IMR-90 (cell line): Measurements from ENCODE around the gene PDZD2. TPM values are rescaled to one million over a fixed set of nuclear protein-coding genes. Genes with fewer than 3 reads are reported as not detected.

Source experiments
- ATAC-seq: fragments of 200-7000 bp; cut with Tn5 transposase; 2 replicates; pipeline ENCODE4 v1.9.1; 2020; ENCODE audit warnings: low read depth, mild to moderate bottlenecking, moderate library complexity
- BruUV-seq: library from RNA; stranded (reverse); fragments of 400-500 nt; replicated peaks from 2 replicates; lab custom pipeline; 2021; lab: Mats Ljungman, UMichigan
- CTCF ChIA-PET: fragments of 300-600 bp; formaldehyde crosslinking; extraction: SDS; loops from one replicate; lab custom pipeline; 2021; ENCODE audit warnings: antibody characterized with exemption; lab: Yijun Ruan, JAX
- POLR2A ChIA-PET: fragments of 300-600 bp; sonication (Branson Sonifier 250); formaldehyde crosslinking; loops from one replicate; lab custom pipeline; 2022; ENCODE audit warnings: antibody characterized with exemption; ENCODE audit not compliant: unreplicated experiment; lab: Charles Lee
- DNase-seq: peaks from one replicate; pipeline ENCODE4 v3.0.0; 2013
- H2AFZ ChIP-seq: replicated peaks from 2 replicates; pipeline ENCODE3; 2013; ENCODE audit warnings: low read length, mild to moderate bottlenecking; ENCODE audit not compliant: poor library complexity
- H2AK5ac ChIP-seq: 2 replicates; pipeline ENCODE4 v1.6.1; 2013; ENCODE audit warnings: low read depth, low read length, inconsistent platforms
- H2AK9ac ChIP-seq: replicated peaks from 2 replicates; pipeline ENCODE3; 2013; ENCODE audit warnings: mild to moderate bottlenecking, low read depth, low read length, moderate library complexity; ENCODE audit not compliant: poor library complexity
- H2BK120ac ChIP-seq: 2 replicates; pipeline ENCODE4 v1.6.1; 2013; ENCODE audit warnings: low read depth, low read length, inconsistent platforms
- H2BK15ac ChIP-seq: 3 replicates; pipeline ENCODE4 v1.6.1; 2013; ENCODE audit warnings: low read depth, low read length, inconsistent platforms
- H2BK20ac ChIP-seq: 2 replicates; pipeline ENCODE4 v1.6.1; 2013; ENCODE audit warnings: low read depth, mild to moderate bottlenecking, inconsistent platforms, low read length, moderate library complexity
- H2BK5ac ChIP-seq: 2 replicates; pipeline ENCODE4 v1.6.1; 2013; ENCODE audit warnings: mild to moderate bottlenecking, low read depth, low read length, inconsistent platforms; ENCODE audit not compliant: poor library complexity, severe bottlenecking
- H3K14ac ChIP-seq: replicated peaks from 2 replicates; pipeline ENCODE4 v1.6.1; 2013; ENCODE audit warnings: low read depth, low read length, inconsistent platforms
- H3K18ac ChIP-seq: 2 replicates; pipeline ENCODE4 v1.6.1; 2013; ENCODE audit warnings: low read depth, low read length, control low read depth
- H3K23ac ChIP-seq: 2 replicates; pipeline ENCODE4 v1.6.1; 2013; ENCODE audit warnings: low read depth, low read length, inconsistent platforms
- H3K27ac ChIP-seq: 2 replicates; pipeline ENCODE4 v1.5.1; 2013; ENCODE audit warnings: mild to moderate bottlenecking, control low read depth, low read length; ENCODE audit not compliant: insufficient read depth
- H3K27me3 ChIP-seq: 2 replicates; pipeline ENCODE4 v1.6.1; 2013; ENCODE audit warnings: low read length; ENCODE audit not compliant: control insufficient read depth, insufficient read depth
- H3K36me3 ChIP-seq: 2 replicates; pipeline ENCODE4 v1.6.1; 2013; ENCODE audit warnings: low read length, mixed read lengths; ENCODE audit not compliant: control insufficient read depth, insufficient read depth
- H3K4ac ChIP-seq: 2 replicates; pipeline ENCODE4 v1.6.1; 2013; ENCODE audit warnings: low read depth, low read length, inconsistent platforms
- H3K4me1 ChIP-seq: 2 replicates; pipeline ENCODE4 v1.6.1; 2013; ENCODE audit warnings: low read length, mixed read lengths; ENCODE audit not compliant: control insufficient read depth, insufficient read depth
- H3K4me2 ChIP-seq: 2 replicates; pipeline ENCODE4 v1.6.1; 2013; ENCODE audit warnings: low read depth, mild to moderate bottlenecking, control low read depth, low read length, moderate library complexity
- H3K4me3 ChIP-seq: 2 replicates; pipeline ENCODE4 v1.5.1; 2013; ENCODE audit warnings: low read depth, mild to moderate bottlenecking, control low read depth, low read length, moderate library complexity; ENCODE audit not compliant: insufficient read depth
- H3K56ac ChIP-seq: 2 replicates; pipeline ENCODE4 v1.6.1; 2013; ENCODE audit warnings: low read length, inconsistent platforms; ENCODE audit not compliant: insufficient read depth; ENCODE audit errors: extremely low read depth
- H3K79me1 ChIP-seq, 2 experiments: 2 replicates each; pipeline ENCODE4 v1.6.1; 2013; ENCODE audit warnings: low read length in 2 of 2, inconsistent platforms in 1 of 2, low read depth in 1 of 2
- H3K9ac ChIP-seq: 2 replicates; pipeline ENCODE4 v1.6.1; 2013; ENCODE audit warnings: low read depth, low read length, control low read depth
- H3K9me1 ChIP-seq: 2 replicates; pipeline ENCODE4 v1.6.1; 2013; ENCODE audit warnings: low read length, inconsistent platforms; ENCODE audit not compliant: insufficient read depth
- H3K9me3 ChIP-seq: 2 replicates; pipeline ENCODE4 v1.6.1; 2013; ENCODE audit warnings: low read length; ENCODE audit not compliant: control insufficient read depth, insufficient read depth
- H4K20me1 ChIP-seq: 2 replicates; pipeline ENCODE4 v1.6.1; 2013; ENCODE audit warnings: low read length, inconsistent platforms; ENCODE audit not compliant: insufficient read depth
- H4K5ac ChIP-seq: 2 replicates; pipeline ENCODE4 v1.6.1; 2013; ENCODE audit warnings: mild to moderate bottlenecking, low read depth, low read length, control low read depth
- H4K8ac ChIP-seq, 2 experiments: 2 replicates each; pipeline ENCODE4 v1.6.1; 2013; ENCODE audit warnings: low read depth in 2 of 2, low read length in 2 of 2, control low read depth in 1 of 2, inconsistent platforms in 1 of 2
- H4K91ac ChIP-seq: 2 replicates; pipeline ENCODE4 v1.6.1; 2013; ENCODE audit warnings: low read depth, low read length, inconsistent platforms; ENCODE audit not compliant: insufficient read depth
- BHLHE40 ChIP-seq: fragments of 150-350 bp; IDR thresholded peaks from 2 replicates; pipeline ENCODE4 v1.6.1; 2016; ENCODE audit warnings: mild to moderate bottlenecking, low read depth, low read length
- CEBPB ChIP-seq: IDR thresholded peaks from 2 replicates; pipeline ENCODE4 v1.6.1; 2012; ENCODE audit warnings: low read depth, low read length, improper control_type of control experiment
- CHD1 ChIP-seq: IDR thresholded peaks from 2 replicates; pipeline ENCODE4 v1.6.1; 2012; ENCODE audit warnings: low read depth, low read length, improper control_type of control experiment
- MAFK ChIP-seq: IDR thresholded peaks from 2 replicates; pipeline ENCODE4 v1.6.1; 2012; ENCODE audit warnings: low read depth, low read length, improper control_type of control experiment
- MAZ ChIP-seq: IDR thresholded peaks from 2 replicates; pipeline ENCODE4 v1.6.1; 2012; ENCODE audit warnings: low read depth, mild to moderate bottlenecking, low read length, improper control_type of control experiment, moderate library complexity, borderline replicate concordance
- NFE2L2 ChIP-seq: fragments of 150-350 bp; IDR thresholded peaks from 2 replicates; pipeline ENCODE4 v1.6.1; 2016; ENCODE audit warnings: low read depth, mild to moderate bottlenecking, low read length
- POLR2A ChIP-seq: IDR thresholded peaks from 2 replicates; pipeline ENCODE4 v1.6.1; 2012; ENCODE audit warnings: mild to moderate bottlenecking, low read depth, low read length
- RAD21 ChIP-seq: IDR thresholded peaks from 2 replicates; pipeline ENCODE4 v1.6.1; 2012; ENCODE audit warnings: low read length, improper control_type of control experiment
- RCOR1 ChIP-seq: IDR thresholded peaks from 2 replicates; pipeline ENCODE4 v1.6.1; 2012; ENCODE audit warnings: mild to moderate bottlenecking, low read length, improper control_type of control experiment; ENCODE audit not compliant: insufficient replicate concordance
- RFX5 ChIP-seq: IDR thresholded peaks from 2 replicates; pipeline ENCODE4 v1.8.0; 2012; ENCODE audit warnings: low read depth, mild to moderate bottlenecking, low read length, moderate library complexity
- SMC3 ChIP-seq: fragments of 150-350 bp; IDR thresholded peaks from 2 replicates; pipeline ENCODE4 v1.6.1; 2016; ENCODE audit warnings: low read depth, mild to moderate bottlenecking, antibody characterized with exemption, low read length, moderate library complexity
- WGBS, 2 experiments: methylation state at CpG; one replicate each; pipeline versions ENCODE4 v1.1.5 to v1.1.7; 2013; ENCODE audit warnings: missing lambda C conversion rate in 2 of 2; ENCODE audit not compliant: insufficient read length in 1 of 2; ENCODE audit errors: extremely low coverage in 2 of 2; 5-methylcytosine and 5-hydroxymethylcytosine counted together
- dilution Hi-C: fragments of 300-500 bp; cut with HindIII; formaldehyde crosslinking; loops from one replicate; pipeline ENCODE4 v1.14.3; 2018; ENCODE audit warnings: low sequenced_read_pairs; ENCODE audit not compliant: unreplicated experiment
- in situ Hi-C: fragments of 300-500 bp; cut with MboI; formaldehyde crosslinking; loops from 3 replicates; pipeline ENCODE4 v1.14.3; 2019; ENCODE audit warnings: low sequenced_read_pairs, inconsistent platforms, mixed read lengths
- intact Hi-C: fragments of 100-400 bp; cut with micrococcal nuclease; formaldehyde crosslinking; loops from 2 replicates; pipeline ENCODE4 v1.10.0; 2022
- polyA plus RNA-seq, 3 experiments: library from polyadenylated mRNA; depleted of rRNA; stranded (reverse); fragments of >200 nt; gene quantifications; 2 replicates each; pipeline ENCODE4 v1.2.3, GENCODE V29; 2012; ENCODE audit warnings: low replicate concordance in 1 of 3
- total RNA-seq: library from RNA; depleted of rRNA; stranded (reverse); fragments of >200 nt; gene quantifications from 2 replicates; pipeline ENCODE4 v1.2.3, GENCODE V29; 2012
- TF ChIP-seq, protein P1 (sequence below): fragments of 150-350 bp; IDR thresholded peaks from 2 replicates; pipeline ENCODE4 v1.6.1; 2016; ENCODE audit warnings: low read depth, mild to moderate bottlenecking, low read length, moderate library complexity, borderline replicate concordance
- TF ChIP-seq, protein P2 (sequence below): fragments of 150-350 bp; IDR thresholded peaks from 2 replicates; pipeline ENCODE4 v1.6.1; 2017; ENCODE audit warnings: mild to moderate bottlenecking, antibody characterized with exemption, low read length, low read depth
- TF ChIP-seq, protein P3 (sequence below): conservative IDR thresholded peaks from 2 replicates; pipeline ENCODE4 v1.5.1; 2012; ENCODE audit warnings: mild to moderate bottlenecking, low read depth, low read length, improper control_type of control experiment

PDZD2 gene
- total and polyA plus RNA-seq, 2 of the 4 experiments (the other 2 are of a cell fraction): under 0.01 to 0.02 TPM

DNA sequence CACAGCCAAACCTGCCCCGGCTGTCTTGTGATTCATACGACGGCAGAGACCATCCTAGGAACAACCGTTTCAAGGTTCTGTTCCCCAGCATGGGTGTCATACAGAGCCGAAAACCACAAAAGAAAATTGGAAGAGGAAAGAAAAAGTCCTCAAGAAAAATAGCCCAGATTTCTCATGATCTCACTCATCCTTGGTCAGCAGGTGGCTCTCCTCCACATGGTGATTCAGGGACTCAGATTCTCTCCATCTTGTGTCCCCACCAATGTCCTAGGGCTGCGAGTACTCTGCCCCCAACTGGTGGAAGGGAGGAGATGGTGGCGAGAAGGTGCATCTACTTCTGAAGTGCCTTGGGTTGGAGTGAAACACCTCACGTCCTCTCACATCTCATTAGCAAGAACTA lies 25.6 kb downstream of the PDZD2 start:
- no CpG with 5 or more reads among the region's 8 CpGs for WGBS, 2 experiments
- H2BK120ac ChIP-seq: no peak overlapping the region
- no peak overlapping the region for H3K4ac ChIP-seq
- H3K9me3 ChIP-seq: no peaks in the 10 kb centered on the region
- peak; percentile 3 for DNase-seq
- H4K20me1 ChIP-seq: no peaks in the 10 kb centered on the region
- H2BK20ac ChIP-seq: no peak overlapping the region
- H3K4me1 ChIP-seq: no peaks in the 10 kb centered on the region
- H4K8ac ChIP-seq: no peak overlapping the region
- ChIA-PET POLR2A (no interaction called here), CTCF (no interaction called here)
- intact Hi-C loops (no loop called here), dilution Hi-C loops (no loop called here), in situ Hi-C loops (no loop called here)
- no peak overlapping the region for H3K9ac ChIP-seq
- H3K4me2 ChIP-seq: no peak overlapping the region
- no peak overlapping the region for H3K23ac ChIP-seq
- H3K56ac ChIP-seq: no peak overlapping the region
- H2AFZ ChIP-seq: no peak overlapping the region
- H4K91ac ChIP-seq: no peak overlapping the region
- no peak overlapping the region for H3K14ac ChIP-seq
- H2AK9ac ChIP-seq: no peak overlapping the region
- no peak overlapping the region for H3K4me3 ChIP-seq
- no TSS peak for BruUV-seq
- TF ChIP-seq, protein P1, sequence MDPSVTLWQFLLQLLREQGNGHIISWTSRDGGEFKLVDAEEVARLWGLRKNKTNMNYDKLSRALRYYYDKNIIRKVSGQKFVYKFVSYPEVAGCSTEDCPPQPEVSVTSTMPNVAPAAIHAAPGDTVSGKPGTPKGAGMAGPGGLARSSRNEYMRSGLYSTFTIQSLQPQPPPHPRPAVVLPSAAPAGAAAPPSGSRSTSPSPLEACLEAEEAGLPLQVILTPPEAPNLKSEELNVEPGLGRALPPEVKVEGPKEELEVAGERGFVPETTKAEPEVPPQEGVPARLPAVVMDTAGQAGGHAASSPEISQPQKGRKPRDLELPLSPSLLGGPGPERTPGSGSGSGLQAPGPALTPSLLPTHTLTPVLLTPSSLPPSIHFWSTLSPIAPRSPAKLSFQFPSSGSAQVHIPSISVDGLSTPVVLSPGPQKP: no peak
- TF ChIP-seq CHD1: no peak
- TF ChIP-seq BHLHE40: no peak
- TF ChIP-seq MAZ: no peak
- TF ChIP-seq RAD21: no peak
- TF ChIP-seq MAFK: no peak
- no peak for TF ChIP-seq NFE2L2
- no peak for TF ChIP-seq RFX5
- TF ChIP-seq RCOR1: no peak
- no peak for TF ChIP-seq CEBPB
- no peak for TF ChIP-seq SMC3
- TF ChIP-seq, protein P2, sequence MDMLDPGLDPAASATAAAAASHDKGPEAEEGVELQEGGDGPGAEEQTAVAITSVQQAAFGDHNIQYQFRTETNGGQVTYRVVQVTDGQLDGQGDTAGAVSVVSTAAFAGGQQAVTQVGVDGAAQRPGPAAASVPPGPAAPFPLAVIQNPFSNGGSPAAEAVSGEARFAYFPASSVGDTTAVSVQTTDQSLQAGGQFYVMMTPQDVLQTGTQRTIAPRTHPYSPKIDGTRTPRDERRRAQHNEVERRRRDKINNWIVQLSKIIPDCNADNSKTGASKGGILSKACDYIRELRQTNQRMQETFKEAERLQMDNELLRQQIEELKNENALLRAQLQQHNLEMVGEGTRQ: no peak
- TF ChIP-seq POLR2A: no peak
- TF ChIP-seq, protein P3, sequence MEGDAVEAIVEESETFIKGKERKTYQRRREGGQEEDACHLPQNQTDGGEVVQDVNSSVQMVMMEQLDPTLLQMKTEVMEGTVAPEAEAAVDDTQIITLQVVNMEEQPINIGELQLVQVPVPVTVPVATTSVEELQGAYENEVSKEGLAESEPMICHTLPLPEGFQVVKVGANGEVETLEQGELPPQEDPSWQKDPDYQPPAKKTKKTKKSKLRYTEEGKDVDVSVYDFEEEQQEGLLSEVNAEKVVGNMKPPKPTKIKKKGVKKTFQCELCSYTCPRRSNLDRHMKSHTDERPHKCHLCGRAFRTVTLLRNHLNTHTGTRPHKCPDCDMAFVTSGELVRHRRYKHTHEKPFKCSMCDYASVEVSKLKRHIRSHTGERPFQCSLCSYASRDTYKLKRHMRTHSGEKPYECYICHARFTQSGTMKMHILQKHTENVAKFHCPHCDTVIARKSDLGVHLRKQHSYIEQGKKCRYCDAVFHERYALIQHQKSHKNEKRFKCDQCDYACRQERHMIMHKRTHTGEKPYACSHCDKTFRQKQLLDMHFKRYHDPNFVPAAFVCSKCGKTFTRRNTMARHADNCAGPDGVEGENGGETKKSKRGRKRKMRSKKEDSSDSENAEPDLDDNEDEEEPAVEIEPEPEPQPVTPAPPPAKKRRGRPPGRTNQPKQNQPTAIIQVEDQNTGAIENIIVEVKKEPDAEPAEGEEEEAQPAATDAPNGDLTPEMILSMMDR: no peak
- no peaks in the 10 kb centered on the region for H3K36me3 ChIP-seq
- no peak overlapping the region for H3K27ac ChIP-seq
- H3K18ac ChIP-seq: no peak overlapping the region
- no peaks in the 10 kb centered on the region for H3K79me1 ChIP-seq
- ATAC-seq: no peak
- H2BK15ac ChIP-seq: no peak overlapping the region
- H2AK5ac ChIP-seq: no peak overlapping the region
- H3K27me3 ChIP-seq: peaks cover 2% of the 10 kb centered on the region
- H2BK5ac ChIP-seq: no peak overlapping the region
- H3K9me1 ChIP-seq: no peaks in the 10 kb centered on the region
- H4K5ac ChIP-seq: no peak overlapping the region
